Measurements from ENCODE around the gene KCTD8. TPM values are rescaled to one million over a fixed set of nuclear protein-coding genes. Genes with fewer than 3 reads are reported as not detected.
"Not testable (repeated sequence)": the region's sequence is repeated elsewhere in the genome, so short reads cannot be mapped to it uniquely, and the experiment has no call there.

KCTD8 gene
- total RNA-seq, 1 donor from 2014 or later = 0.67 TPM

- intact Hi-C loops (cut with DNase I); DNase-seq (ENCODE audit: low spot score): not testable (repeated sequence)
These were observed 266.9 kb downstream of the KCTD8 start for GRCh38 chr4:44181491-44182349.

- intact Hi-C loops (cut with DNase I); DNase-seq (ENCODE audit: low spot score): not testable (repeated sequence)
These were observed 280.8 kb downstream of the KCTD8 start for GRCh38 chr4:44167766-44168165.

DNA sequence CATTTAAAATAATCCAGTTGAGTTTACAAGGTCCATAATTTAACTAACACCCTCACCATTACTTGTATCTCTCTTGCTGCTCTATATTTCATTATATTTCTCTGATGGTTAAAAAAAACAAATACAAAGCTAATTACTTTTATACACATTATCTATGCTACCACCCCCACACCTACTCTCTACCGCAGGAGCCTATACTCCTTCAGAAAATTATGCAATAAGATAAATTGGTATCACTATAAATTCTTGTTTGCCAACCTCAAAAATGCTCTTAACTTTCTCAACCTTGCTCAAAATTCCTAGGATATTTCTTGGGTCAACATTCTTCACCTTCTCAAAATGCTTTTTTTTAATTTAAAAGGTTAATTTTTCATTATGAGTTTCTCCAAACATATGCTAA lies 282.7 kb downstream of the KCTD8 start:
- no peak for DNase-seq (ENCODE audit: low spot score)
- intact Hi-C loops (cut with DNase I) = no loop called here

DNA sequence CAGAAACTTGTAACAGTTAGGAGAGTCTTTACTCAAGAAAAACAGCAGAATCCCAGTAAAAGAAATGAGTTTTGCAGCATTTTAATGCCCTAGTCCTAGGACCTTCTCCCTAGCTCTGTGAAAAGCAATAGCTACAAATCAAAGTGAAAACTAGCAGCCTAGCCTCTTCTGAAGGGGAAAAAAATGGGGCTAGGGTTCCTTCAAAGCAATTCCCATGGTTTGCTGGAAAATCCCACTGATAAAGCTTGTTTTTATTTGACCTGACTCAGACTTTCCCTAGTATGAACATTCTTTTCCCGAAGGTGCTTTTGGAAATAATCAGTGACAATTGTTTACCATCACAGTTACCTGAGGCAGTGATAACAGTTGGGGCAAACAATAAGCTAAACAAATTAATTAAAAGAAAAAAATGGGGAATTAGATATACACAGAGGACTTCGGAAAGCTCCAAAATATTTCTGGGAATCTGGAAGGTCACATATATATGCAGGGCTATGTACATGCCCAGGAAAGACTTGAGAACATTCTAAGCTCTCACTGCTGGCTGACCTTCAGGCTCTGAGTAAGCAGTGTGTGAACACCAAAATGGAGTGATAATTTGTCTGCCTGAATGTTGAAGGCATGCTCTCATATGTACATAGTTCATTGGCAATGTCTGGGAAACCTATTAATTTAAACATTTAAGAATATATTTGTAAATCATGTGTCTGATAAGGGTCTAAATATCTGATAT lies 285.9 kb downstream of the KCTD8 start:
- intact Hi-C loops (cut with DNase I) = no loop called here
- no peak for DNase-seq (ENCODE audit: low spot score)

DNA sequence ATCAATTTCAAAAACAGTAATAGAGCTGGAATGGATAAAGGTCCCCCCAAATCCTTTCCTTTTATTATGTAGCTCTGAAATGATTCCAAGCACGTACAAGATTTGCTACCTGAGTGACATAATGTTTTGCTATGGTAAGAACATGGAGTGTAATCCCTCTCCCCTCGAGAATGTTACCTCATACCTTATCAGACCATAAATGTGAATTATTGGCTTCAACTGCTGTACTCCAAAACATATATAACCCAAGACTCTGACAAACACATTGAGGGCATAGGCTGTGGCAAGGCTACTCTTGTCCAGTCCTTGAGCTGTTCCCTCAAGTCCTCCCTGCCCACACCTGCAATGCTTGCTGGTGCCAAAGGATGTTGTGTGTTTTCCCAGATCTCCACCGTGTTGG lies 286.9 kb downstream of the KCTD8 start:
- intact Hi-C loops (cut with DNase I) = no loop called here
- DNase-seq (ENCODE audit: low spot score) = no peak

GRCh38 chr4:44160776-44161367 lies 287.7 kb downstream of the KCTD8 start:
- intact Hi-C loops (cut with DNase I) = no loop called here
- DNase-seq (ENCODE audit: low spot score) = no peak

DNA sequence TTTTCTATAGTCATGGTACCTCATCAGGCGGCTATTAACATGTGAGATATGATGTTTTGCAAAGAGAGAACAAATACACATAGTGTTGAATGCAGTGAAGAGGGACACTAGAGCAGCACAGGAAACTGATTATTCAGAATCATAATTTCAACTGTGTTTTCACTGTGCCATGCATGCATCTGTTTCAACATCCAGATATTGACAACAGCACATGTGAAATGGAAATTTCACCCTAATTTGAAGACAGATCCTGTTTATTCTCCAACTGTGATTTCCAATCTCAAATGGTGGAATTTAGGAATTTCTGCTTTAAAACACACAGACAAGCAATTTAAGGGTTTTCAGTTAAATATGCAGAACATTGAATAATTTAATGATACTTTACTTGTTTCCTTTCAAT lies 288.6 kb downstream of the KCTD8 start:
- intact Hi-C loops (cut with DNase I) = no loop called here
- DNase-seq (ENCODE audit: low spot score) = no peak

- no peak for DNase-seq (ENCODE audit: low spot score)
- intact Hi-C loops (cut with DNase I) = no loop called here
These were observed 290.9 kb downstream of the KCTD8 start for GRCh38 chr4:44157611-44158277.

DNA sequence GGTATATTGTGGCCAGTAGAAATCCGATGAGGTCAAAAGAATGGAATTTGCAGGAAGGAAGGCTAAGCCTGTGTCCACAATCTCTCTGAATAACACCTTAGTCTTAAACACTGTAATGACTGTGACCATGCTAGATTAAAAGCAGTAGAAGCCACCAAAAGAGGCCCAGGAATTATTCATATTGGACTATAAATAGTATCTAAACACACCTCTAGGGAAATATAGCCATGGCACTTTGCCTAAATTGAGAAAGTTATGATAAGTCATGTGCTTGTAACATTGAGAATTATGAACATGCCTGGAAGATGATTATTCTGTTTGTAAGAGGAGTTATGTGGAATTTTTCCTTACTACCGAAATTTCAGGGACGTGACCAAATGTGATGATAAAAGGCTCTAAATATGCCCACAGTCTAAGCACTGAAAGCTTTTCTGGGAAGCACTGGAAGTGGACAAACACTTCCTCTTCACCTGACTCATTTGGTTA lies 298.5 kb downstream of the KCTD8 start:
- DNase-seq (ENCODE audit: low spot score) = no peak
- intact Hi-C loops (cut with DNase I) = no loop called here

DNA sequence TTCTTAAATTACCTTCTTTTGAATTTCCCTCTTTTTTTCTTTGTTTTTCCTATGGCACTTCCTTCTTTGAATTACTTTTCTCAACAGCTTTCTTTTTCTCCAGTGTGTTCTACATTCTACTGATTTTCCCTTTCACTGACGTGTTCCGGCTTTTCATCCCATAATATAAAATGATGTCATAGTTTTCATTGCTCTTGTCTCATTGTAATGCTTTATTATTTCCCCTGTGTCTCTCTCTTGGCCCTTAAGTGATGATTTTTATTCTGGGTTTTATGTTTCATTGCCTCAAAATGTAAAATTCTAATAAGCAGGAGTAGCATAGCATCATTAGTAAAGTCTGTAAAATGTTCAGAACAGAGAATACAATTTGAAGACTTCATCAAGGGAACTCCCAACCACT lies 299.3 kb downstream of the KCTD8 start:
- DNase-seq (ENCODE audit: low spot score) = no peak
- intact Hi-C loops (cut with DNase I) = no loop called here

- intact Hi-C loops (cut with DNase I) = no loop called here
- no peak for DNase-seq (ENCODE audit: low spot score)
These were observed 301.0 kb downstream of the KCTD8 start for GRCh38 chr4:44147571-44148075.

DNA sequence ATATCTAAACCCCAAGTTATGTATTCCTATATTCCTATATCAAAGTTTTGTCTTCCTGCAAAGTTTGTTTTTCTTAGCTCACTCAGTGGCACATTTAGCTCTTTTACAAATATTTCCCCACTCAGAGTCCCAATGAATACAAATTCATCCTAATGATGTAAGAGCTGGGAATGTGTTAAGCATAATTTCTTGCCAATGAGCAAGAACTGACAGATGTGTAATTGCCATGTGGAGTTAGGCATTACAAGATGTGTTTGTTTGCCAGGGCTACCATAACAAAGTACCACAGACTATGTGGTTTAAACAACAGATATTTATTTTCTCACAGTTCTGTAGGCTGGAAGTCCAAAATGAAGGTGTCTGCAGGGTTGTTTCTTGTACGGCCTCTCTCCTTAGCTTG lies 302.1 kb downstream of the KCTD8 start:
- intact Hi-C loops (cut with DNase I) = no loop called here
- no peak for DNase-seq (ENCODE audit: low spot score)

- no peak for DNase-seq (ENCODE audit: low spot score)
- intact Hi-C loops (cut with DNase I) = no loop called here
These were observed 302.7 kb downstream of the KCTD8 start for GRCh38 chr4:44145868-44146267.

DNA sequence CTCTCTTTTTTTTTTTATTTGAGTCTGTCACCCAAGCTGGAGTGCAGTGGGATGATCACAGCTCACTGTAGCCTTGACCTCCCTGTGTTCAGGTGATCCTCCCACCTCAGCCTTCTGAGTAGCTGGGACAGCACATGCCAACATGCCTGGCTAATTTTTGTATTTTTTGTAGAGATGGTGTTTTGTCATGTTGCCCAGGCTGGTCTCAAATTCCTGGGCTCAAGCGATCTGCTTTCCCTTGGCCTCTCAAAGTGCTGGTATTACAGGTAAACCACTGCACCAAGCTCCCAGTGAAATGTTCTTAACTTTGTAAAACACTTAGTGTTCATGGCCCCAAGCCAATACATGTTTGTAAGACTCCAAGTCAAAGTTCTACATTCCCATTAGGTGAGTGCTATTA lies 316.1 kb downstream of the KCTD8 start:
- intact Hi-C loops (cut with DNase I) = no loop called here
- DNase-seq (ENCODE audit: low spot score) = no peak

Other genes starting within 250 kb of the KCTD8 start
- gene YIPF7, start 202.8 kb upstream of the KCTD8 start, total RNA-seq = 0.62 TPM
- gene GUF1, start 229.6 kb upstream of the KCTD8 start, total RNA-seq = 22.8 TPM